ENCODE data around the gene USP12. TPM values are rescaled to one million over a fixed set of nuclear protein-coding genes. Genes with fewer than 3 reads are reported as not detected.
"Not testable (repeated sequence)": the region's sequence is repeated elsewhere in the genome, so short reads cannot be mapped to it uniquely, and the experiment has no call there.

The USP12 gene
- total RNA-seq, 1 donor: 28.2 TPM

- DNase-seq (ENCODE audit: low read depth): no peak
- no peak overlapping the region for H3K4me3 ChIP-seq (ENCODE audit: low read depth, low read length)
- TF ChIP-seq CTCF (IDR thresholded peaks at IDR 0.05; ENCODE audit: insufficient read depth, low read length): no peak
These were observed 13.3 kb downstream of the USP12 start for GRCh38 chr13:27158335-27158734.

- no peak for DNase-seq (ENCODE audit: low read depth)
- H3K4me3 ChIP-seq (ENCODE audit: low read depth, low read length): no peak overlapping the region
- no peak for TF ChIP-seq CTCF (IDR thresholded peaks at IDR 0.05; ENCODE audit: insufficient read depth, low read length)
These were observed 19.6 kb downstream of the USP12 start for GRCh38 chr13:27151798-27152599.

- DNase-seq (ENCODE audit: low read depth): no peak
- no peak overlapping the region for H3K4me3 ChIP-seq (ENCODE audit: low read depth, low read length)
- TF ChIP-seq CTCF (IDR thresholded peaks at IDR 0.05; ENCODE audit: insufficient read depth, low read length): no peak
These were observed 21.9 kb downstream of the USP12 start for GRCh38 chr13:27149702-27150101.

GRCh38 chr13:27148900-27149299 lies 22.7 kb downstream of the USP12 start:
- DNase-seq (ENCODE audit: low read depth): no peak
- TF ChIP-seq CTCF (IDR thresholded peaks at IDR 0.05; ENCODE audit: insufficient read depth, low read length): no peak
- no peak overlapping the region for H3K4me3 ChIP-seq (ENCODE audit: low read depth, low read length)

- no peak for DNase-seq (ENCODE audit: low read depth)
- TF ChIP-seq CTCF (IDR thresholded peaks at IDR 0.05; ENCODE audit: insufficient read depth, low read length): no peak
- H3K4me3 ChIP-seq (ENCODE audit: low read depth, low read length): no peak overlapping the region
These were observed 24.0 kb downstream of the USP12 start for GRCh38 chr13:27147530-27148170.

- DNase-seq (ENCODE audit: low read depth): no peak
- H3K4me3 ChIP-seq (ENCODE audit: low read depth, low read length): no peak overlapping the region
- no peak for TF ChIP-seq CTCF (IDR thresholded peaks at IDR 0.05; ENCODE audit: insufficient read depth, low read length)
These were observed 29.9 kb downstream of the USP12 start for GRCh38 chr13:27141746-27142145.

GRCh38 chr13:27141159-27141558 lies 30.5 kb downstream of the USP12 start:
- not testable (repeated sequence) for DNase-seq (ENCODE audit: low read depth); H3K4me3 ChIP-seq (ENCODE audit: low read depth, low read length)

Measured in fibroblast of the aortic adventitia (primary cell).